PC-9 (cell line): ENCODE results near the gene OR6B3.

ENCODE experiments used
- EZH2 ChIP-seq: fragments of 200-600 bp; sonication (generic); IDR thresholded peaks from 2 replicates; pipeline ENCODE4 v1.8.0; 2017; ENCODE audit warnings: antibody characterized with exemption, low read depth
- TF ChIP-seq, protein P1 (sequence below): fragments of 200-600 bp; sonication (generic); conservative IDR thresholded peaks from 2 replicates; pipeline ENCODE4 v1.6.1; 2017; ENCODE audit warnings: mixed run types, antibody characterized with exemption, mild to moderate bottlenecking, moderate library complexity

DNA sequence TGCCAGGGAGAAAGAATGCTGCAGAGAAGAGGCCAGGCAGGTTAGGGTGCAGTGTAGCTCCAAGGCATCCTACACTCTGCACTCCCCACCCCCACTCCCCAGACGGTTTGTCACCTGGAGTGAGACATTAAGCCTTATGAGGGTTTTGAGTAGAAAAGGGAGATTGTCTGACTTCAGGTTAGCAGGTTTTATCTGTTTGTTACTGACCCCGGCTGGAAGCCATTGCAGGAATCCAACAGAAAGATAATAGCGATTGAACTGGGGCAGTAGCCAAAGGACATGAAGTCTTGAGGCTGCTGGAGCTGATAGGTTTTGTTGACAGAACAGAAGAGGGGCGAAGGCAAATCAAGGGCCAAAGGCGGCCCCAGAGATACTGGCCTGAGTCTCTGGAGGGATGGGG lies 36.0 kb upstream of the OR6B3 start:
- TF ChIP-seq, protein P1, sequence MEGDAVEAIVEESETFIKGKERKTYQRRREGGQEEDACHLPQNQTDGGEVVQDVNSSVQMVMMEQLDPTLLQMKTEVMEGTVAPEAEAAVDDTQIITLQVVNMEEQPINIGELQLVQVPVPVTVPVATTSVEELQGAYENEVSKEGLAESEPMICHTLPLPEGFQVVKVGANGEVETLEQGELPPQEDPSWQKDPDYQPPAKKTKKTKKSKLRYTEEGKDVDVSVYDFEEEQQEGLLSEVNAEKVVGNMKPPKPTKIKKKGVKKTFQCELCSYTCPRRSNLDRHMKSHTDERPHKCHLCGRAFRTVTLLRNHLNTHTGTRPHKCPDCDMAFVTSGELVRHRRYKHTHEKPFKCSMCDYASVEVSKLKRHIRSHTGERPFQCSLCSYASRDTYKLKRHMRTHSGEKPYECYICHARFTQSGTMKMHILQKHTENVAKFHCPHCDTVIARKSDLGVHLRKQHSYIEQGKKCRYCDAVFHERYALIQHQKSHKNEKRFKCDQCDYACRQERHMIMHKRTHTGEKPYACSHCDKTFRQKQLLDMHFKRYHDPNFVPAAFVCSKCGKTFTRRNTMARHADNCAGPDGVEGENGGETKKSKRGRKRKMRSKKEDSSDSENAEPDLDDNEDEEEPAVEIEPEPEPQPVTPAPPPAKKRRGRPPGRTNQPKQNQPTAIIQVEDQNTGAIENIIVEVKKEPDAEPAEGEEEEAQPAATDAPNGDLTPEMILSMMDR: no peak
- no peak for TF ChIP-seq EZH2
